Activated T-cell treated with anti-CD3 and anti-CD28 coated beads, Interleukin-2, amount 50 U/mL, for 4 hours (primary cell): ENCODE measurements around the gene CRYL1. TPM values are rescaled to one million over a fixed set of nuclear protein-coding genes. Genes with fewer than 3 reads are reported as not detected.

Experiments
- ATAC-seq, 2 donors: fragments of 200-7000 bp; cut with Tn5 transposase; one replicate each; pipeline ENCODE4 v1.10.0; 2021
- DNase-seq: peaks from one replicate; pipeline ENCODE4 v3.0.0-alpha.2; 2020
- H3K27me3 Mint-ChIP-seq: one replicate; pipeline ENCODE4 v1.8.0; 2021; ENCODE audit warnings: low read depth, mixed read lengths
- H3K36me3 Mint-ChIP-seq: one replicate; pipeline ENCODE4 v1.8.0; 2022; ENCODE audit warnings: mixed read lengths; ENCODE audit not compliant: insufficient read depth
- H3K4me1 Mint-ChIP-seq: one replicate; pipeline ENCODE4 v1.8.0; 2021; ENCODE audit warnings: low read depth, mixed read lengths
- H3K4me3 Mint-ChIP-seq: one replicate; pipeline ENCODE4 v1.8.0; 2021; ENCODE audit warnings: mild to moderate bottlenecking, moderate library complexity, mixed read lengths
- H3K9me3 Mint-ChIP-seq: one replicate; pipeline ENCODE4 v1.8.0; 2021; ENCODE audit warnings: mixed read lengths
- total RNA-seq, 3 donors: library from RNA; stranded (reverse); gene quantifications; one replicate each; pipeline ENCODE4 v1.2.1, GENCODE V29; 2021

Gene CRYL1
- total RNA-seq, 3 donors from 2014 or later, result 2.8 to 5.3 (median 3.7) TPM

GRCh38 chr13:20491926-20492435, 33.7 kb downstream of the CRYL1 start:
- no peak for DNase-seq
- Mint-ChIP-seq H3K36me3 (peaks cover 3% of the 10 kb centered on the region), H3K9me3 (no peaks in the 10 kb centered on the region), H3K4me3 (no peak overlapping the region), H3K27me3 (no peaks in the 10 kb centered on the region), H3K4me1 (peaks cover 6% of the 10 kb centered on the region)
- no peak for ATAC-seq

- no peaks in the 10 kb centered on the region for H3K9me3 Mint-ChIP-seq
- ATAC-seq, result peak in 1 of 2 donors; percentile 88
These were observed 36.4 kb downstream of the CRYL1 start for GRCh38 chr13:20489185-20489820.

GRCh38 chr13:20487927-20488326, 37.7 kb downstream of the CRYL1 start:
- H3K27me3 Mint-ChIP-seq, result no peaks in the 10 kb centered on the region

More at GRCh38 chr13:20489185-20489820, 36.4 kb downstream of the CRYL1 start:
- Mint-ChIP-seq H3K4me1 (no peaks in the 10 kb centered on the region), H3K27me3 (no peaks in the 10 kb centered on the region), H3K36me3 (peaks cover 3% of the 10 kb centered on the region), H3K4me3 (no peak overlapping the region)
- no peak for DNase-seq

GRCh38 chr13:20482787-20483186, 42.9 kb downstream of the CRYL1 start:
- Mint-ChIP-seq H3K4me3 (no peak overlapping the region), H3K36me3 (peaks cover 7% of the 10 kb centered on the region), H3K4me1 (peaks cover 8% of the 10 kb centered on the region), H3K27me3 (no peaks in the 10 kb centered on the region), H3K9me3 (no peaks in the 10 kb centered on the region)
- ATAC-seq (no peak), DNase-seq (no peak)

More at GRCh38 chr13:20487927-20488326, 37.7 kb downstream of the CRYL1 start:
- Mint-ChIP-seq H3K36me3 (peaks cover 3% of the 10 kb centered on the region), H3K9me3 (no peaks in the 10 kb centered on the region), H3K4me3 (no peak overlapping the region), H3K4me1 (no peaks in the 10 kb centered on the region)
- no peak for ATAC-seq
- DNase-seq, result no peak

GRCh38 chr13:20482275-20482761, 43.3 kb downstream of the CRYL1 start:
- Mint-ChIP-seq H3K4me3 (no peak overlapping the region), H3K36me3 (peaks cover 7% of the 10 kb centered on the region), H3K27me3 (no peaks in the 10 kb centered on the region), H3K9me3 (no peaks in the 10 kb centered on the region), H3K4me1 (peaks cover 9% of the 10 kb centered on the region)
- no peak for DNase-seq
- ATAC-seq, result no peak

GRCh38 chr13:20477394-20477793, 48.3 kb downstream of the CRYL1 start:
- no peaks in the 10 kb centered on the region for H3K9me3 Mint-ChIP-seq
- no peak overlapping the region for H3K4me3 Mint-ChIP-seq
- no peak for ATAC-seq
- no peak for DNase-seq
- H3K27me3 Mint-ChIP-seq, result no peaks in the 10 kb centered on the region
- H3K4me1 Mint-ChIP-seq, result peaks cover 42% of the 10 kb centered on the region
- H3K36me3 Mint-ChIP-seq, result peaks cover 7% of the 10 kb centered on the region

- H3K4me3 Mint-ChIP-seq, result peak overlapping the region; percentile 69
- H3K27me3 Mint-ChIP-seq, result no peaks in the 10 kb centered on the region
- DNase-seq, result peak; percentile 42
- H3K4me1 Mint-ChIP-seq, result peaks cover 43% of the 10 kb centered on the region
- peak; percentile 93 to 97 for ATAC-seq
- H3K36me3 Mint-ChIP-seq, result peaks cover 6% of the 10 kb centered on the region
- no peaks in the 10 kb centered on the region for H3K9me3 Mint-ChIP-seq
These were observed 49.5 kb downstream of the CRYL1 start for GRCh38 chr13:20475927-20476691.

- Mint-ChIP-seq H3K4me1 (peaks cover 44% of the 10 kb centered on the region), H3K4me3 (no peak overlapping the region), H3K27me3 (no peaks in the 10 kb centered on the region), H3K9me3 (no peaks in the 10 kb centered on the region), H3K36me3 (peaks cover 3% of the 10 kb centered on the region)
- DNase-seq, result no peak
- no peak for ATAC-seq
These were observed 51.1 kb downstream of the CRYL1 start for GRCh38 chr13:20474515-20474914.

- DNase-seq, result no peak
- Mint-ChIP-seq H3K4me3 (no peak overlapping the region), H3K4me1 (peaks cover 40% of the 10 kb centered on the region), H3K27me3 (no peaks in the 10 kb centered on the region), H3K9me3 (no peaks in the 10 kb centered on the region), H3K36me3 (peaks cover 4% of the 10 kb centered on the region)
- ATAC-seq, result no peak
These were observed 51.8 kb downstream of the CRYL1 start for GRCh38 chr13:20473888-20474287.

- Mint-ChIP-seq H3K4me3 (no peak overlapping the region), H3K9me3 (no peaks in the 10 kb centered on the region), H3K36me3 (peaks cover 5% of the 10 kb centered on the region), H3K4me1 (peaks cover 38% of the 10 kb centered on the region), H3K27me3 (no peaks in the 10 kb centered on the region)
- ATAC-seq, result no peak
- DNase-seq, result no peak
These were observed 52.5 kb downstream of the CRYL1 start for GRCh38 chr13:20473139-20473538.

GRCh38 chr13:20472531-20472930, 53.1 kb downstream of the CRYL1 start:
- H3K4me3 Mint-ChIP-seq, result no peak overlapping the region
- peaks cover 38% of the 10 kb centered on the region for H3K4me1 Mint-ChIP-seq
- DNase-seq (no peak), ATAC-seq (no peak)
- no peaks in the 10 kb centered on the region for H3K27me3 Mint-ChIP-seq
- H3K36me3 Mint-ChIP-seq, result peaks cover 5% of the 10 kb centered on the region
- no peaks in the 10 kb centered on the region for H3K9me3 Mint-ChIP-seq

- ATAC-seq (no peak), DNase-seq (no peak)
- H3K4me3 Mint-ChIP-seq, result no peak overlapping the region
- H3K36me3 Mint-ChIP-seq, result peaks cover 5% of the 10 kb centered on the region
- H3K9me3 Mint-ChIP-seq, result no peaks in the 10 kb centered on the region
- no peaks in the 10 kb centered on the region for H3K27me3 Mint-ChIP-seq
- peaks cover 18% of the 10 kb centered on the region for H3K4me1 Mint-ChIP-seq
These were observed 55.5 kb downstream of the CRYL1 start for GRCh38 chr13:20470136-20470535.

- ATAC-seq (no peak), DNase-seq (no peak)
- Mint-ChIP-seq H3K27me3 (no peaks in the 10 kb centered on the region), H3K4me3 (no peak overlapping the region), H3K9me3 (no peaks in the 10 kb centered on the region), H3K4me1 (peaks cover 12% of the 10 kb centered on the region), H3K36me3 (peaks cover 5% of the 10 kb centered on the region)
These were observed 59.3 kb downstream of the CRYL1 start for GRCh38 chr13:20466371-20466770.

- Mint-ChIP-seq H3K4me1 (peaks cover 14% of the 10 kb centered on the region), H3K4me3 (no peak overlapping the region), H3K9me3 (no peaks in the 10 kb centered on the region), H3K36me3 (peaks cover 2% of the 10 kb centered on the region), H3K27me3 (no peaks in the 10 kb centered on the region)
- ATAC-seq (no peak), DNase-seq (no peak)
These were observed 60.3 kb downstream of the CRYL1 start for GRCh38 chr13:20465218-20465879.
